K562 (cell line): ENCODE measurements around the gene TELO2. TPM values are rescaled to one million over a fixed set of nuclear protein-coding genes. Genes with fewer than 3 reads are reported as not detected.

Experiments used
- ATAC-seq: fragments of 200-7000 bp; cut with Tn5 transposase; 3 replicates; pipeline ENCODE4 v1.9.1; 2020; ENCODE audit warnings: moderate library complexity
- BruUV-seq: library from RNA; stranded (reverse); fragments of 400-500 nt; replicated peaks from 2 replicates; lab custom pipeline; 2021; lab: Mats Ljungman, UMichigan
- CTCF ChIA-PET: fragments of 300-600 bp; formaldehyde crosslinking; extraction: SDS; loops from one replicate; lab custom pipeline; 2021; ENCODE audit warnings: low intra/inter-chr PET ratio; lab: Yijun Ruan, JAX
- POLR2A ChIA-PET: fragments of 300-600, 350-650 bp; sonication (Branson Sonifier 250); formaldehyde crosslinking; extraction: SDS; loops from one replicate; lab custom pipeline; 2021; ENCODE audit warnings: antibody characterized with exemption, inconsistent platforms; lab: Yijun Ruan, JAX
- DNase-seq, 4 experiments: peaks; one replicate each; pipeline versions ENCODE4 v3.0.0 to v3.0.0-alpha.2; 2011 to 2018; ENCODE audit warnings: low spot score in 3 of 4, mixed read lengths in 3 of 4; ENCODE audit errors: extremely low read depth in 1 of 4
- FAIRE-seq: peaks from 2 replicates; lab custom pipeline; 2011; peaks lifted over from hg19 to GRCh38; lab: Jason Lieb, UNC
- H2AFZ ChIP-seq: 2 replicates; pipeline ENCODE4 v1.6.0; 2011; ENCODE audit warnings: low read depth, low read length, control low read depth, inconsistent platforms
- H3K27ac ChIP-seq: fragments of 200-600 bp; 3 replicates; pipeline ENCODE4 v1.8.0; 2011; ENCODE audit warnings: low read depth, mild to moderate bottlenecking, control low read depth, inconsistent platforms, low read length, moderate library complexity, mixed read lengths; ENCODE audit errors: extremely low read depth
- H3K27me3 ChIP-seq, 2 experiments: fragments of 300-600 bp in 1 of 2; 2 replicates in 1 of 2; 3 replicates in 1 of 2; pipeline versions ENCODE4 v1.6.0 to v1.8.0; 2011; ENCODE audit warnings: inconsistent platforms in 2 of 2, low read length in 2 of 2, mild to moderate bottlenecking in 1 of 2, mixed read lengths in 1 of 2, moderate library complexity in 1 of 2; ENCODE audit not compliant: control insufficient read depth in 2 of 2, insufficient read depth in 2 of 2
- H3K36me3 ChIP-seq: fragments of 300-600 bp; 3 replicates; pipeline ENCODE4 v1.8.0; 2011; ENCODE audit warnings: mild to moderate bottlenecking, low read length, inconsistent platforms; ENCODE audit not compliant: control insufficient read depth, insufficient read depth
- H3K4me1 ChIP-seq, 2 experiments: fragments of 200-600 bp in 1 of 2; replicated peaks in 1 of 2; 2 replicates in 1 of 2; 3 replicates in 1 of 2; pipeline versions ENCODE4 v1.5.1 to v1.8.0; 2011; ENCODE audit warnings: inconsistent platforms in 2 of 2, low read length in 2 of 2, mild to moderate bottlenecking in 1 of 2, mixed read lengths in 1 of 2, moderate library complexity in 1 of 2; ENCODE audit not compliant: control insufficient read depth in 2 of 2, insufficient read depth in 2 of 2
- H3K4me2 ChIP-seq: 2 replicates; pipeline ENCODE4 v1.6.1; 2011; ENCODE audit warnings: low read length, control low read depth, inconsistent platforms, mixed read lengths; ENCODE audit not compliant: insufficient read depth
- H3K4me3 ChIP-seq: fragments of 200-600 bp; sonication (generic), shearing (Covaris generic); 2 replicates; pipeline ENCODE4 v1.5.1; 2016; ENCODE audit warnings: control low read depth, inconsistent platforms
- H3K79me2 ChIP-seq: fragments of 200-600 bp; 3 replicates; pipeline ENCODE4 v1.8.0; 2011; ENCODE audit warnings: low read length, inconsistent platforms; ENCODE audit not compliant: control insufficient read depth, insufficient read depth
- H3K9ac ChIP-seq, 2 experiments: 2 replicates each; pipeline versions ENCODE4 v1.6.0 to v1.6.1; 2011; ENCODE audit warnings: low read depth in 2 of 2, low read length in 2 of 2, control low read depth in 1 of 2, inconsistent platforms in 1 of 2, mild to moderate bottlenecking in 1 of 2, mixed read lengths in 1 of 2; ENCODE audit not compliant: insufficient read depth in 1 of 2
- H3K9me1 ChIP-seq: one replicate; pipeline ENCODE4 v1.6.0; 2011; ENCODE audit warnings: inconsistent platforms, mild to moderate bottlenecking, low read length, moderate library complexity; ENCODE audit not compliant: control insufficient read depth, insufficient read depth
- H3K9me3 ChIP-seq: replicated peaks from 2 replicates; pipeline ENCODE4 v1.5.1; 2011; ENCODE audit warnings: low read depth, low read length, inconsistent platforms; ENCODE audit not compliant: control insufficient read depth, insufficient read depth
- H4K20me1 ChIP-seq: replicated peaks from 2 replicates; pipeline ENCODE4 v1.6.1; 2011; ENCODE audit warnings: low read length, inconsistent platforms, mixed read lengths; ENCODE audit not compliant: control insufficient read depth, insufficient read depth
- BACH1 ChIP-seq: fragments of 200-800 bp; sonication (Bioruptor generic); IDR thresholded peaks from 2 replicates; pipeline ENCODE4 v1.6.1; 2016; ENCODE audit warnings: missing genetic modification characterization, missing compliant biosample characterization
- EZH2 ChIP-seq: IDR thresholded peaks from 2 replicates; pipeline ENCODE4 v1.6.1; 2012; ENCODE audit warnings: low read depth, mild to moderate bottlenecking, inconsistent platforms, low read length, borderline replicate concordance
- ID3 ChIP-seq, 2 experiments: fragments of 250-450 bp in 1 of 2; fragments of 450-650 bp in 1 of 2; sonication (Bioruptor Pico) in 1 of 2; IDR thresholded peaks; 2 replicates each; pipeline versions ENCODE4 v1.6.1 to v1.8.0; 2016 to 2021; ENCODE audit warnings: mild to moderate bottlenecking in 2 of 2, moderate library complexity in 2 of 2, missing compliant biosample characterization in 1 of 2, missing genetic modification characterization in 1 of 2
- LCOR ChIP-seq: sonication (generic); formaldehyde crosslinking; IDR thresholded peaks from 2 replicates; pipeline ENCODE4 v1.8.0; 2022; ENCODE audit warnings: mild to moderate bottlenecking, missing genetic modification reagents
- MAZ ChIP-seq, 2 experiments: fragments of 450-650 bp in 1 of 2; sonication (generic) in 1 of 2; formaldehyde crosslinking; IDR thresholded peaks in 1 of 2; conservative IDR thresholded peaks in 1 of 2; 2 replicates each; pipeline versions ENCODE4 v1.4.0 to v1.5.0; 2020; ENCODE audit warnings: mild to moderate bottlenecking in 1 of 2, missing genetic modification reagents in 1 of 2
- NCOR1 ChIP-seq: fragments of 450-650 bp; IDR thresholded peaks from 2 replicates; pipeline ENCODE4 v1.6.1; 2016; ENCODE audit warnings: mild to moderate bottlenecking, moderate library complexity
- NR3C1 ChIP-seq: sonication (generic); formaldehyde crosslinking; IDR thresholded peaks from 2 replicates; pipeline ENCODE4 v1.8.1; 2022; ENCODE audit warnings: missing genetic modification reagents
- RFX5 ChIP-seq: IDR thresholded peaks from 2 replicates; pipeline ENCODE4 v1.6.1; 2011; ENCODE audit warnings: low read depth, mild to moderate bottlenecking, improper control_type of control experiment, low read length
- SIRT6 ChIP-seq: IDR thresholded peaks from one replicate; pipeline ENCODE4 v1.6.1; 2012; ENCODE audit warnings: low read depth, mild to moderate bottlenecking, control low read depth, inconsistent platforms, low read length, moderate library complexity
- ZBTB5 ChIP-seq: fragments of 450-650 bp; IDR thresholded peaks from 2 replicates; pipeline ENCODE4 v1.6.1; 2017; ENCODE audit warnings: antibody characterized with exemption
- ZNF121 ChIP-seq: sonication (generic); formaldehyde crosslinking; conservative IDR thresholded peaks from 2 replicates; pipeline ENCODE4 v1.8.0; 2022; ENCODE audit warnings: missing genetic modification reagents
- ZNF511 ChIP-seq: sonication (generic); formaldehyde crosslinking; IDR thresholded peaks from 2 replicates; pipeline ENCODE4 v1.8.0; 2022; ENCODE audit warnings: mild to moderate bottlenecking, missing genetic modification reagents
- ZNF707 ChIP-seq: fragments of 250-450 bp; sonication (Bioruptor Pico); conservative IDR thresholded peaks from 2 replicates; pipeline ENCODE4 v1.8.0; 2022; ENCODE audit warnings: inconsistent platforms, mild to moderate bottlenecking, moderate library complexity
- ZNF75A ChIP-seq: fragments of 450-650 bp; formaldehyde crosslinking; IDR thresholded peaks from 2 replicates; pipeline ENCODE4 v1.4.0; 2020; ENCODE audit warnings: mild to moderate bottlenecking
- WGBS: fragments of 100-300 bp; shearing (Covaris generic); methylation state at CpG from one replicate; pipeline ENCODE4 v1.1.6; 2016; ENCODE audit warnings: low coverage, mixed read lengths; ENCODE audit not compliant: insufficient coverage; ENCODE audit errors: missing lambda C conversion rate; 5-methylcytosine and 5-hydroxymethylcytosine counted together
- in situ Hi-C: fragments of 300-500 bp; cut with MboI; formaldehyde crosslinking; loops from 4 replicates; pipeline ENCODE4 v1.15.0; 2018; ENCODE audit warnings: inconsistent platforms, mixed read lengths
- intact Hi-C: fragments of 100-400 bp; cut with micrococcal nuclease; formaldehyde crosslinking; loops from 2 replicates; pipeline ENCODE4 v1.14.2; 2022
- polyA plus RNA-seq, 8 experiments: library from polyadenylated mRNA; depleted of rRNA in 4 of 8; stranded (reverse) in 5 of 8; unstranded in 3 of 8; fragments of >200 nt; fragmentation: Nextera tagmentation in 2 of 8; fragmentation: Illumina TruSeq in 1 of 8; extraction: Ambion mirVana in 2 of 8; extraction: Trizol in 1 of 8; gene quantifications; 2 replicates each; pipeline versions ENCODE4 v1.2.1 to v1.2.3, GENCODE V29; 2011 to 2014; ENCODE audit warnings: inconsistent platforms in 1 of 8, missing spikeins in 1 of 8
- total RNA-seq, 7 experiments: library from RNA; depleted of rRNA in 6 of 7; stranded (reverse); fragments of >200 nt in 6 of 7; fragmentation: Illumina TruSeq in 2 of 7; extraction: Trizol in 2 of 7; gene quantifications; 2 replicates each; pipeline versions ENCODE4 v1.2.1 to v1.2.3, GENCODE V29; 2011 to 2021; ENCODE audit warnings: low replicate concordance in 1 of 7
- TF ChIP-seq, protein P1 (sequence below): sonication (generic); formaldehyde crosslinking; IDR thresholded peaks from 2 replicates; pipeline ENCODE4 v1.8.1; 2023; ENCODE audit warnings: mild to moderate bottlenecking, missing genetic modification reagents

TELO2 gene
- total and polyA plus RNA-seq, 9 of the 15 experiments (the other 6 are each of a cell fraction or from before 2014, with no cell fraction given) = 0.51 to 91.8 (median 14.5) TPM

GRCh38 chr16:1492082-1492922, 858 bp upstream of the TELO2 start:
- peak overlapping the region; percentile 92 for H3K4me3 ChIP-seq
- peaks cover 33% of the 10 kb centered on the region; the same call in 2 of the 3 replicates for H3K36me3 ChIP-seq
- ATAC-seq (peak; percentile 6), DNase-seq (peak in 1 of 4 experiments; percentile 18), FAIRE-seq (no peak)
- peak overlapping the region; percentile 83 for H3K4me2 ChIP-seq
- intact Hi-C loops (no loop called here), in situ Hi-C loops (no loop called here)
- H2AFZ ChIP-seq = peak overlapping the region; percentile 98
- no peaks in the 10 kb centered on the region for H3K27me3 ChIP-seq
- H4K20me1 ChIP-seq = peaks cover 7% of the 10 kb centered on the region; the same call in 1 of the 2 replicates
- no peaks in the 10 kb centered on the region for H3K9me1 ChIP-seq
- H3K9ac ChIP-seq = peak overlapping the region; percentile 78 to 99
- ChIA-PET POLR2A (interaction anchor here (0.5 to 2.6 kb wide), 8 partner anchors 9 to 231 kb away, joined by 3 to 13 read pairs (median 3); partner anchors contain the start of gene MAPK8IP3), CTCF (no interaction called here)
- H3K9me3 ChIP-seq = no peaks in the 10 kb centered on the region
- WGBS = 63% methylated on average over 23 of the region's 23 CpGs
- H3K27ac ChIP-seq = peak overlapping the region; percentile 94
- peaks cover 32% of the 10 kb centered on the region for H3K79me2 ChIP-seq
- BruUV-seq = TSS peak; percentile 96
- peaks cover 16 to 61% of the 10 kb centered on the region in 2 experiments; a peak in 3 of 5 replicates for H3K4me1 ChIP-seq
- 0 out of 2 replicates have a peak, but pooled peaks have one; percentile 39 for TF ChIP-seq RFX5
- TF ChIP-seq, protein P1, sequence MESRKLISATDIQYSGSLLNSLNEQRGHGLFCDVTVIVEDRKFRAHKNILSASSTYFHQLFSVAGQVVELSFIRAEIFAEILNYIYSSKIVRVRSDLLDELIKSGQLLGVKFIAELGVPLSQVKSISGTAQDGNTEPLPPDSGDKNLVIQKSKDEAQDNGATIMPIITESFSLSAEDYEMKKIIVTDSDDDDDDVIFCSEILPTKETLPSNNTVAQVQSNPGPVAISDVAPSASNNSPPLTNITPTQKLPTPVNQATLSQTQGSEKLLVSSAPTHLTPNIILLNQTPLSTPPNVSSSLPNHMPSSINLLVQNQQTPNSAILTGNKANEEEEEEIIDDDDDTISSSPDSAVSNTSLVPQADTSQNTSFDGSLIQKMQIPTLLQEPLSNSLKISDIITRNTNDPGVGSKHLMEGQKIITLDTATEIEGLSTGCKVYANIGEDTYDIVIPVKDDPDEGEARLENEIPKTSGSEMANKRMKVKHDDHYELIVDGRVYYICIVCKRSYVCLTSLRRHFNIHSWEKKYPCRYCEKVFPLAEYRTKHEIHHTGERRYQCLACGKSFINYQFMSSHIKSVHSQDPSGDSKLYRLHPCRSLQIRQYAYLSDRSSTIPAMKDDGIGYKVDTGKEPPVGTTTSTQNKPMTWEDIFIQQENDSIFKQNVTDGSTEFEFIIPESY (CRISPR knock-in tag) = 0 out of 2 replicates have a peak, but pooled peaks have one; percentile 28
- peak; percentile 67; the same call in 1 of the 2 replicates for TF ChIP-seq ZNF511 (CRISPR knock-in tag)
- TF ChIP-seq MAZ (CRISPR knock-in tag; conservative IDR thresholded peaks at IDR 0.05 in 1 of 2, IDR thresholded peaks at IDR 0.05 in 1 of 2) = peak in 1 of 2 experiments; percentile 15; a peak in 1 of 4 replicates
- TF ChIP-seq ZBTB5 = no peak
- no peak for TF ChIP-seq BACH1 (tag)
- TF ChIP-seq ZNF707 (CRISPR knock-in tag) = no peak
- no peak for TF ChIP-seq ID3 (CRISPR knock-in tag; IDR thresholded peaks at IDR 0.05)
- peak; percentile 79; the same call in 1 of the 2 replicates for TF ChIP-seq ID3 (tag; IDR thresholded peaks at IDR 0.05)
- no peak; the same call in 1 of the 2 replicates for TF ChIP-seq NR3C1
- no peak for TF ChIP-seq EZH2
- TF ChIP-seq LCOR (CRISPR knock-in tag) = 0 out of 2 replicates have a peak, but pooled peaks have one; percentile 54
- TF ChIP-seq SIRT6 = no peak
- TF ChIP-seq ZNF75A (CRISPR knock-in tag) = peak; percentile 84
- TF ChIP-seq ZNF121 (CRISPR knock-in tag) = peak; percentile 93
- no peak for TF ChIP-seq NCOR1
